Stimulated activated naive CD8-positive, alpha-beta T cell treated with anti-CD3 and anti-CD28 coated beads, Interleukin-15, Interleukin-2, amounts not matched to agents 100 ng/mL and 50 ng/mL, for 24 hours (primary cell): ENCODE data around the gene TMIGD1.
A peak's percentile ranks its signal among the peaks of the same experiment; 100 is the strongest.
"Not testable (repeated sequence)": the region's sequence is repeated elsewhere in the genome, so short reads cannot be mapped to it uniquely, and the experiment has no call there.

Experiments used
- H3K27ac Mint-ChIP-seq: one replicate; pipeline ENCODE4 v1.8.0; 2021; ENCODE audit warnings: mild to moderate bottlenecking, mixed read lengths
- H3K27me3 Mint-ChIP-seq: one replicate; pipeline ENCODE4 v1.8.0; 2021; ENCODE audit warnings: mixed read lengths
- H3K36me3 Mint-ChIP-seq: one replicate; pipeline ENCODE4 v1.8.0; 2021; ENCODE audit warnings: low read depth, mixed read lengths
- H3K4me1 Mint-ChIP-seq: one replicate; pipeline ENCODE4 v1.8.0; 2021; ENCODE audit warnings: low read depth, mixed read lengths
- H3K4me3 Mint-ChIP-seq: one replicate; pipeline ENCODE4 v1.8.0; 2021; ENCODE audit warnings: mild to moderate bottlenecking, mixed read lengths
- H3K9me3 Mint-ChIP-seq: one replicate; pipeline ENCODE4 v1.8.0; 2021; ENCODE audit warnings: mixed read lengths

TMIGD1 gene

DNA sequence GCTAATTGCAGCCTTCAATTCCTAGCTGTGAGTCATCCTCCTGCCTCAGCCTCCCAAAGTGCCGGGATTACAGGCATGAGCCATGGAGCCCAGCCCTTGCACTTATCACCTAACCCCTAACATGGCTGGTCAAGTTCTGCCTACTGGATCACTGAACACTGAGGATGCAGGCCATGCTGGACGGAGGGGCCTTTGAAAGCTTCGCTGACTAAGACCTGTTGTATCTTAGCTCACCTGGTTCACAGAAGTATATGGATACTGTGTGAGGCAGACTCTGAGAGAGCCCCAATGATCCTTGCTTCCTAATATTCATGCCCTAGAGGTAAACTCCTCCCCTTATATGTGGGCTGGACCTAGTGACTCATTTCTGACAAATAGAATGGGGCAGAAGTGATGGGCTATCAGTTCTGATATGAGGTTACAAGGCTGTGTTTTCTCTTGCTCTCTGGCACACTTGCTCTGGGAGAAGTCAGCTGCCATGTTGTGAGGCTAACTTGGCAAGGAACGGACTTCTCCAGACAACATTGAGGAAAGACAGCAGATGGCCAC is 11.7 kb upstream of the TMIGD1 start:
- H3K4me3 Mint-ChIP-seq = no peak overlapping the region
- no peaks in the 10 kb centered on the region for H3K9me3 Mint-ChIP-seq
- H3K27me3 Mint-ChIP-seq = no peaks in the 10 kb centered on the region
- H3K36me3 Mint-ChIP-seq = no peaks in the 10 kb centered on the region
- peaks cover 16% of the 10 kb centered on the region for H3K4me1 Mint-ChIP-seq
- peak overlapping the region; percentile 31 for H3K27ac Mint-ChIP-seq

DNA sequence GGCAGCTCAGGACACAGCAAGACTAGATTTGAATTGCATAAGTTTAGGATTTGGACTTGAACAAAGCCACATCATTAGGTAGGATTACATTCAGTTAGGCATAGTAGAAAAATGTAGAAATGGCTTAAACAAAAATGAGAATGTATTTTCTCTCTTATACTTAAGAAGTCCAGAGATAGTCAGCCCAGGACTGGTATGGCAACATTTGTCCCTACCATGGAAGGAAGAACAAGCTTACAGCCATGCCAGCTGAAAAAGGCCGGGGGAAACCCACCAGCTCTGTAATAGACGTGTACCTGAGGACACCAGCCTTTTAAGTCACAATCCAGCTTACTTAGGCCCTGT is 11.2 kb upstream of the TMIGD1 start:
- peaks cover 21% of the 10 kb centered on the region for H3K4me1 Mint-ChIP-seq
- no peak overlapping the region for H3K27ac Mint-ChIP-seq
- no peak overlapping the region for H3K4me3 Mint-ChIP-seq
- H3K9me3 Mint-ChIP-seq = no peaks in the 10 kb centered on the region
- H3K27me3 Mint-ChIP-seq = no peaks in the 10 kb centered on the region
- H3K36me3 Mint-ChIP-seq = no peaks in the 10 kb centered on the region

DNA sequence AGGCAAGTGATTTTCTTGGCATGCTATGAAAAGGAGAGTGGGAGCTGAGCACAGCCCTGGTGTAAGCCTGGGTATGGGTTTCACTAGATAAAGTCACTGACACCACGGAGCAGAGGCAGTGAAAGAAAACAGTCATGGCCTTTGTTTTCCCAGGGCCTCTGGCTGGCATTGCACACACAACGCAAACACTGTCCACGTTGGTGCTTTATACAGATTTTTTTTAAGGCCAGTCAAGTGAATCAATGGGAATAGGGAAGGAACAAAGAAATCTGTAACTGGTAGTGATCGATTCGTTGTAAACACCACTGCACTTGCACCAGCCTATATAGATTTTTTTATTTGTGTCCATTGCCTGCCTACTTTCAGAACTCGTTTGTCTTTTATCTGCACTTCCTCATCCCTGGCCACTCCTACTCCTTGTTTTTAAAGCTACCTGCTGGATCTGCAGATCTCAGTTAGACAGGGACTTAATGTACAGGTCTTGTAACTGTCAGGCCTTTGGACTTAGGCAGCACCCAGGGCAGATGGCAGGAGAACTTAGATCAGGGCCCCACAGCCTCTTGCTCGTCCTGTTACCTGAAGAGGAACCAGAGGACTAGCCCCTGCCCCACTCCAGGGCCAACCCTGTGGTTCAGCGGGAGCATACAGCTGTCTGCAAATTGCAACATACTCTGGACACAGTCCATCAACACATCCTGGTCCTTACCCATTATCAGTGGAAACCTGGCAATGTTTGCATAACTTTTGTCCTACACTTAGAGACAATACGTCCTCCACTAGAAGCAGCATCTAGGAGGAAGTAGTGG is 10.6 kb upstream of the TMIGD1 start:
- H3K9me3 Mint-ChIP-seq = no peaks in the 10 kb centered on the region
- H3K27me3 Mint-ChIP-seq = no peaks in the 10 kb centered on the region
- H3K4me1 Mint-ChIP-seq = peaks cover 25% of the 10 kb centered on the region
- no peaks in the 10 kb centered on the region for H3K36me3 Mint-ChIP-seq
- no peak overlapping the region for H3K4me3 Mint-ChIP-seq
- H3K27ac Mint-ChIP-seq = no peak overlapping the region

DNA sequence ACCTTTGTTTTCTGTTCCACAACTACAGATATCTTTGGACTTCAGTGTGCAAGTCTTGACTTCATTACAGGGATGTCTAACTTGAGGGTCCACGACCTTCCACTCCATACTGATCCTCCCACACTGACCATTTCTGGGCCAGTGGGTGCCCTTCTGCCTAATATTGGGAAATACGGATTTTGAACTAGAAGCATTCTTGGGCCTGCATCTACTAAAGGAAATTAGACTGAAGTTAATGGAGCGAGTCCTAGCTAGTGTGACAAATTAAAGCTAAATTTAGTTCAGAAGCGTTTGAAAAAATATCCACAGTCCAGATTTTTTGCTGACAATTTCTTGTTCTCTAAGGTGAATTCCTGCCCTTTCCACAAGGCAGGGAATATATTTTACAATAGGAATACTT is 9.9 kb upstream of the TMIGD1 start:
- Mint-ChIP-seq H3K9me3 (no peaks in the 10 kb centered on the region), H3K27ac (no peak overlapping the region), H3K27me3 (no peaks in the 10 kb centered on the region), H3K36me3 (no peaks in the 10 kb centered on the region), H3K4me3 (no peak overlapping the region), H3K4me1 (peaks cover 25% of the 10 kb centered on the region)

DNA sequence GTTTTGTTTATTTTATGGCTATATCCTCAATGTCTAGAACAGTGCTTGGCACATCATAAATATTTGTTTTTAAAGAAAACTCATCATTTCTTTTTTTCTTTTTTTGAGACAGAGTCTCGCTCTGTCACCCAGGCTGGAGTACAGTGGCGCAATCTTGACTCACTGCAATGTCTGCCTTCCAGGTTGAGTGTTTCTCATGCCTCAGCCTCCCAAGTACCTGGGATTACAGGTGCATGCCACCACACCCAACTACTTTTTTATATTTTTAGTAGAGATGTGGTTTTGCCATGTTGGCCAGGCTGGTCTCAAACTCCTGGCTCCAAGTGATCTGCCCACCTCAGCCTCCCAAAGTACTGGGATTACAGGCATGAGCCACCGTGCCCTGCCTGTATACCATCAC is 9.4 kb upstream of the TMIGD1 start:
- H3K27ac Mint-ChIP-seq = not testable (repeated sequence)

DNA sequence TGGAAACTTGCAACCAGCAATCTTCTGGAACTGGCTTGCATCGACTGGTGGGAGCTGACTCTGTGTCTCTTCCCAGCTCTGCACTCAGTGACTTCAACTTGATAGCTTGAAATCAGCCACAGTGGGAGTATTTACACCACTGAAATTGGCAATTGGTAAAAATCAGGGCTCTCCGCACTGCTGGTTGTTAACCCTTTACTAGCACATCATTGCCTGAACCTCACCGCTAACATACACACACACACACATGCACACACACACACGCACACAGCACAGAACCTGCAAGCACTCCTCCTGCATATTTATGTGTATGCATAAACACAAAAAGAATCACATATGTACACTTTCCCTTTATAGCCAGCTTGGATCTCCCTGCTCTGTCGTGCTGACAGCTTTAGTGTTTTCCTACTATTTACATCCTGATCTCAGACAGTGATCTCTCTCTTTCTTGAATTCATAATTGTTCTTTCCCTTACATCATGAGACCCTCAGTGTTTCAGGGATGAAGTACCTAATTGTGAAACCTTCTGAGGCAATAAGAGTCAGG is 7.9 kb upstream of the TMIGD1 start:
- Mint-ChIP-seq H3K27me3 (no peaks in the 10 kb centered on the region), H3K4me1 (peaks cover 25% of the 10 kb centered on the region), H3K9me3 (no peaks in the 10 kb centered on the region), H3K36me3 (no peaks in the 10 kb centered on the region), H3K27ac (no peak overlapping the region), H3K4me3 (no peak overlapping the region)

More for the DNA sequence above, 9.4 kb upstream of the TMIGD1 start:
- H3K36me3 Mint-ChIP-seq, H3K4me3 Mint-ChIP-seq, H3K9me3 Mint-ChIP-seq, H3K27me3 Mint-ChIP-seq: not testable (repeated sequence)
- H3K4me1 Mint-ChIP-seq = peaks cover 25% of the 10 kb centered on the region

DNA sequence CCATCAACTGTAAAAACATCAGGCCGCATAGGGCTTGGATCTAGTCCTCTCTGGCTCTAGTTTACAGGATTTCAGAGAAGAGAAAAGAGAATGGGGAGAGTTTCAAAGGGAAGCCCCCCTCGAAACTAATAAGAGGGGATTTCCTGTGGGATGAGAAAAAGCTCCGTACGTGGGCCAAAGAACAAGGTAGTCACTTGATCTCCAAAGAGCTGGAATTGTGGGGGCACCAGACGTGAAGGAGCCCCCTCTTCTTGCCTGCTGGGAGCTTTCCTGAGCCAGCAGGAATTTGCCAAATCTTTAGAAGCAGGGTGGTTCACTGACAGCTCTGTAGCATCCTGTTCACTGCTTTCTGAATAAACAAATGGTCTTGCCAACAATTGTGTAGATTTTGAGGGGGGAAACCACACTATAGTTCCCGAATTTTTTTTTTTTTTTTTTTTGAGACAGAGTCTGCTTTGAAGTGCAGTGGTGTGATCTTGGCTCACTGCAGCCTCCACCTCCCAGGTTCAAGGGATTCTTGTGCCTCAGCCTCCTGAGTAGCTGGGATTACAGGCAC is 7.0 kb upstream of the TMIGD1 start:
- no peaks in the 10 kb centered on the region for H3K36me3 Mint-ChIP-seq
- no peak overlapping the region for H3K27ac Mint-ChIP-seq
- peaks cover 24% of the 10 kb centered on the region for H3K4me1 Mint-ChIP-seq
- no peak overlapping the region for H3K4me3 Mint-ChIP-seq
- H3K9me3 Mint-ChIP-seq = peaks cover 3% of the 10 kb centered on the region
- no peaks in the 10 kb centered on the region for H3K27me3 Mint-ChIP-seq

DNA sequence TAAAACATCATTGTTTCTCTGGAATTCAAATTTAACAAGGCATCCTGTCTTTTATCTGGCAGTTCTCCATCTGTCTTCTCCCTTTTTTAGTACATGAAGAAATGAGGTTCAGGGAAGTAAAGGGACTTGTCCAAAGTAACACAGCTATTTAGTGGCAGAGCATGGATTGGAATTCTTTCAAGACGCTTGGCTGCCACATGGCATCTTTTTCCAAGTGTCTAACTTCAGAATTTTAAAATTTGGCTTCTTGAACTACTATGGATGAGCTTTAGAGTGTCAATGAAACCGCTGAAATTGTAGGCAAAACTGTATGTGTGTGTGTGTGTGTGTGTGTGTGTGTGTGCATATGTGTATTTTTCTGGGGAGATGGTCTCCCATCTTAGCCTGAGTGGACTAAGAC is 5.2 kb upstream of the TMIGD1 start:
- peaks cover 3% of the 10 kb centered on the region for H3K9me3 Mint-ChIP-seq
- no peaks in the 10 kb centered on the region for H3K36me3 Mint-ChIP-seq
- H3K4me3 Mint-ChIP-seq = no peak overlapping the region
- H3K27ac Mint-ChIP-seq = no peak overlapping the region
- H3K4me1 Mint-ChIP-seq = peaks cover 16% of the 10 kb centered on the region
- H3K27me3 Mint-ChIP-seq = no peaks in the 10 kb centered on the region

DNA sequence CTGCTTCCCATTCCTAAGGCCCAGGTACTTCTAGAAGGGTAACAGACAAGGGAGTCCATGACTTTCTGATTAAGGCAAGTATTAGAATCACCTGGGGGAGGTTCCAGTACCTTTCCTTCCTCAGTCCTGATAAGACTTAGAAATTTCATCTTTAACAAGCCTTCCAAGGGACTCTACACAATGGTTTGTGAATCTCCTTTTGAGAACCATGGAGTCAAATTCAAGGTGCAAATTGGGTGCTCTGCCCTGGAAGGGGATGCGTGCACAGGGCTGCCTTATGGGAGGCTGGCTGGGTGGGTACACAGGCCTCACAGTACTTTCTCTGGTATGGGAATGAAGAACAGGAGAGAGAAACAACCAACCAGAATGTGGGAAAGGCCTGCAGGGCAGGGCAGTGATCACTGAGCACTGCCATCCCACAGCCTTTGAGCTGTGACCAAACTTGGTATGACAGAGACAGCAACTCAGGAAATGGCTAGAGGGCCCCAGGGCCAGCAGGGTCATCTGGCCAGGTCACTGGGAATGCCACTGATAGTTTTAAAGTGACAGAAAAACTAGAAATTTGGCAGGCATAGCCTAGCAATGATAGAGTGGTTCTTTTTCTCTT is 3.6 kb upstream of the TMIGD1 start:
- Mint-ChIP-seq H3K27ac (no peak overlapping the region), H3K9me3 (peaks cover 3% of the 10 kb centered on the region), H3K36me3 (no peaks in the 10 kb centered on the region), H3K27me3 (no peaks in the 10 kb centered on the region), H3K4me1 (peaks cover 30% of the 10 kb centered on the region), H3K4me3 (no peak overlapping the region)

DNA sequence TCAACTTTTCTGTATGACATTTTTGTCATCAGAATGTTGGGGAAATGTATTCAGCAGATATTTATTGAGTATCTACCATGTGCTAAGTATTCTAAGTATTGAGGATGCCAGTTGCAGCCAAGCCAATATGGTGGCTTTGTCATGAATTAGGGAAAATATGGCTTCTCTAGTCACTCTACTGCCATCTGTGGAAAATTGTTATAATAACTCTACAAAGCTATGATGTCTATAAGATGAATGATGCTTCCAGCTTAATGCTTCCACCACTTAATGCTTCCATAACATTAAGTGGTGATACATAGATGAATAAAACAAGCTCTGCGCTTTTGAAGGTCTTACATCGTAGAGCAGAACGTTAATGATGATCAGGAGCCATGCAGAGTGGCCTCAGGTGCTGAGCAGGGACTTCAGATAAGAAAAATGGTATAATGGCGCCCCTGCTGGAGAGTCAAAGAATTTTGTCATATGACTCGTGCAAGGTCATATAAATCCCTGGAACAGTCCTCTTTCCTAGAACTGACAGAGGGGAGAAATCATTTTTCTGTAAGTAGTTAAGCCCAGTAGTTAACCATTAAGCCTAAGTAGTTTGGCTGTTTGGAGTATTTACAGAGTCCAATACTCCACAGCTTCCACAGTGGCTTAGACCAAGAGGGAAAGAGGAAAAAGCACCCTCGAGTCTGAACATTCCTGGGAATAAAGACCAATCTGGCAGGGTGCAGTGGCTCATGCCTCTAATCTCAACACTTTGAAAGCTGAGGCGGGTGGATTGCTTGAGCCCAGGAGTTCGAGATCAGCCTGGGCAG is 2.7 kb upstream of the TMIGD1 start:
- Mint-ChIP-seq H3K36me3 (no peaks in the 10 kb centered on the region), H3K4me1 (peaks cover 39% of the 10 kb centered on the region), H3K4me3 (no peak overlapping the region), H3K9me3 (peaks cover 3% of the 10 kb centered on the region), H3K27ac (no peak overlapping the region), H3K27me3 (no peaks in the 10 kb centered on the region)

DNA sequence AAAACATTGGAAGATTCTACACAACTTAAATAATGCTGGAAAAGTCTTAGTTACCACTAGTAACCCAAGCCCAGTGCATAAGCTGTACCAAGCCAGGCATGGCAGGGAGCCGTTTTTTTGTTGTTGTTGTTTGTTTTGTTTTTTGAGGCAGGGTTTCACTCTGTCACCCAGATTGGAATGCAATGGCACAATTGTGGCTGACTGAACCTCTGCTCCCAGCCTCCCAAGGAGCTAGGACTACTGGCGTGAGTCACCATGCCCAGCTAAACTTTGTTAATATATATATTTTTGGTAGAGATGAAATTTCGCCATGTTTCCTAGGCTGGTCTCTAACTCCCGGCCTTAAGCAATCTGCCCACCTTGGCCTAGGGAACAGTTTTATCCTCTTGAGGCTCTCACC is 564 bp upstream of the TMIGD1 start:
- Mint-ChIP-seq H3K36me3 (no peaks in the 10 kb centered on the region), H3K27ac (no peak overlapping the region), H3K4me3 (no peak overlapping the region), H3K4me1 (peaks cover 45% of the 10 kb centered on the region), H3K27me3 (no peaks in the 10 kb centered on the region), H3K9me3 (peaks cover 3% of the 10 kb centered on the region)

DNA sequence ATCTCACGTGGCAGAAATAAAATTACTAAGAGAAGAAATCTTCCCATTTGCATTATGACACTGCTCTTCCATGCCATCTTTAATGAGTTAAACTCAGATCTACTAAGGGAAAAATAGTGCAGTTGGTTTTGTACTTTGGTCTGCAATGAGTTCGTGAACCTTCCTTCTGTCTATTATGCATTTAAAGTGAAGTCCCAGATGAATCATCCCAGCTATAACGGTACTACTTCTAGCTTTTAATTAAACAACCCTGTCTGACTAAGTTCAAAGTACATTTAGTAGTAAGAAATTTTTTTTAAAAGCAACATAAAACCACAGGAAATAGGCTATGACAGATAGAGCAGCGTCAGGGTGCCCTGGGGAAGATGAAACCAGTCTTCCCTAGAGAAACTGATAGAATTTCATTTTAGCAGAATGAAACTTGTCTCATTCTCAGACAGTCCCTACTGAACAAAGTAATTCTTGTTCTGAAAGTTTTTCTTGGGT is 1.8 kb downstream of the TMIGD1 start:
- Mint-ChIP-seq H3K4me3 (peak overlapping the region; percentile 35), H3K27me3 (no peaks in the 10 kb centered on the region), H3K9me3 (peaks cover 3% of the 10 kb centered on the region), H3K27ac (peak overlapping the region; percentile 79), H3K36me3 (no peaks in the 10 kb centered on the region), H3K4me1 (peaks cover 45% of the 10 kb centered on the region)

DNA sequence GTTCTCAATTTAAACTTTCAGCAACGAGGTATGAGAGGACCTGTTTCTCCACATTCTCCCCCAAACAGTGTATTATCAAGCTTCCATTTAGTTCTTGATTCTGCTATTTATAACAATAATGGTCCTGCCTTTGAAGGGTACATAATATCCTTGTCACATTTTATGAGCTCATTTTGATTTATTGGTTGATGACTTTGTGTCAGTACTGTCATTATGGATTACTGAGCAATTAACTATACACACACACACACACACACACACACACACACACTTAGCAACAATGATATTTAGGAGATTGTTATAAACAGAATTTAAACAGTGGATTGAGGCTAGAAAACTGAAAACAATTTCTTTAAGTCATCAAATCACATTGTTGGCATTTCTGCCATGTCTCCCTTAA is 7.0 kb downstream of the TMIGD1 start:
- no peaks in the 10 kb centered on the region for H3K9me3 Mint-ChIP-seq
- no peak overlapping the region for H3K4me3 Mint-ChIP-seq
- no peak overlapping the region for H3K27ac Mint-ChIP-seq
- H3K36me3 Mint-ChIP-seq = no peaks in the 10 kb centered on the region
- H3K4me1 Mint-ChIP-seq = peaks cover 45% of the 10 kb centered on the region
- no peaks in the 10 kb centered on the region for H3K27me3 Mint-ChIP-seq

DNA sequence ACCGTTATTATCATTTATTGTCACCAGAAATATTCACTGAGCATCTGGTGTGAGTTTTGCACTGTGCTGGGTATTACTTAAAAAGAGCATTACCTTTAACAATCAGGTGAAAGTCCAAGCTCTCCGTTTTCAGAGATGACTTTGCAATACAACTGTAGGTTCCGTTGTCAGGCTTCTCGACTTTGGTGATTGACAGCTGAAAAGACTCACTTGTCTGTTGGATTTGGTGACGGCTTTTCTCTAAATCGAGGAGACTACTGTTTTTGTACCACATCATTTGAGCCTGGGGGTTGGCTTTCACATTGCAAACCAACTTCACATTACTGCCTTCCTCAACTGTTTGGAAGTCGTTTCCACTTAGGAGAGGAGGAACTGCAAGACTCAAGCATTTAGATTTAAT is 9.1 kb downstream of the TMIGD1 start:
- H3K4me1 Mint-ChIP-seq = peaks cover 28% of the 10 kb centered on the region

More for the DNA sequence above, 9.1 kb downstream of the TMIGD1 start:
- Mint-ChIP-seq H3K36me3 (no peaks in the 10 kb centered on the region), H3K9me3 (no peaks in the 10 kb centered on the region), H3K27ac (no peak overlapping the region), H3K4me3 (no peak overlapping the region), H3K27me3 (no peaks in the 10 kb centered on the region)
